Hepatocyte (in vitro differentiated cells): ENCODE measurements around the gene LAMB3.
A peak's percentile ranks its signal among the peaks of the same experiment; 100 is the strongest.

Experiments used
- CTCF ChIP-seq: fragments of 200-600 bp; sonication (generic); IDR thresholded peaks from 2 replicates; pipeline ENCODE4 v1.5.1; 2016; ENCODE audit warnings: antibody characterized with exemption, mild to moderate bottlenecking; ENCODE audit not compliant: poor library complexity
- EZH2 ChIP-seq: fragments of 200-600 bp; sonication (generic); IDR thresholded peaks from 2 replicates; pipeline ENCODE4 v1.6.1; 2016; ENCODE audit warnings: antibody characterized with exemption, mild to moderate bottlenecking, borderline replicate concordance
- EZH2phosphoT487 ChIP-seq: fragments of 200-600 bp; sonication (generic); IDR thresholded peaks from one replicate; pipeline ENCODE4 v1.6.1; 2018; ENCODE audit warnings: antibody characterized with exemption, mild to moderate bottlenecking, low read depth, moderate library complexity; ENCODE audit not compliant: unreplicated experiment, severe bottlenecking

- TF ChIP-seq CTCF (peak; percentile 67), EZH2 (no peak), EZH2phosphoT487 (no peak)
Observed at GRCh38 chr1:209601809-209602657, 50.2 kb downstream of the LAMB3 start.
